ENCODE results near the gene SELP. TPM values are rescaled to one million over a fixed set of nuclear protein-coding genes. Genes with fewer than 3 reads are reported as not detected.

Gene SELP
- total RNA-seq, 1 donor from 2014 or later = not detected

- no peaks in the 10 kb centered on the region for H3K27me3 Mint-ChIP-seq (ENCODE audit: unreplicated experiment)
- no peaks in the 10 kb centered on the region for H3K36me3 Mint-ChIP-seq (ENCODE audit: unreplicated experiment)
- DNase-seq (ENCODE audit: extremely low spot score, unreplicated experiment) = no peak
- H3K4me1 Mint-ChIP-seq (ENCODE audit: unreplicated experiment) = no peaks in the 10 kb centered on the region
- no peak overlapping the region for H3K4me3 Mint-ChIP-seq (ENCODE audit: unreplicated experiment)
- H3K27ac Mint-ChIP-seq (ENCODE audit: unreplicated experiment) = no peak overlapping the region
- no peak for TF ChIP-seq CTCF (IDR thresholded peaks at IDR 0.05)
- peaks cover 23% of the 10 kb centered on the region for H3K9me3 Mint-ChIP-seq (ENCODE audit: unreplicated experiment)
Measured at GRCh38 chr1:169631249-169631648, 1.3 kb upstream of the SELP start.

- Mint-ChIP-seq H3K27me3 (ENCODE audit: unreplicated experiment) (no peaks in the 10 kb centered on the region), H3K36me3 (ENCODE audit: unreplicated experiment) (no peaks in the 10 kb centered on the region), H3K9me3 (ENCODE audit: unreplicated experiment) (no peaks in the 10 kb centered on the region), H3K4me3 (ENCODE audit: unreplicated experiment) (no peak overlapping the region), H3K27ac (ENCODE audit: unreplicated experiment) (no peak overlapping the region), H3K4me1 (ENCODE audit: unreplicated experiment) (no peaks in the 10 kb centered on the region)
- DNase-seq (ENCODE audit: extremely low spot score, unreplicated experiment) = no peak
- no peak for TF ChIP-seq CTCF (IDR thresholded peaks at IDR 0.05)
Measured at GRCh38 chr1:169624912-169625311, 5.0 kb downstream of the SELP start.

- H3K9me3 Mint-ChIP-seq (ENCODE audit: unreplicated experiment) = no peaks in the 10 kb centered on the region
- no peak for TF ChIP-seq CTCF (IDR thresholded peaks at IDR 0.05)
- H3K36me3 Mint-ChIP-seq (ENCODE audit: unreplicated experiment) = no peaks in the 10 kb centered on the region
- no peaks in the 10 kb centered on the region for H3K4me1 Mint-ChIP-seq (ENCODE audit: unreplicated experiment)
- no peak overlapping the region for H3K4me3 Mint-ChIP-seq (ENCODE audit: unreplicated experiment)
- no peak overlapping the region for H3K27ac Mint-ChIP-seq (ENCODE audit: unreplicated experiment)
- no peak for DNase-seq (ENCODE audit: extremely low spot score, unreplicated experiment)
- H3K27me3 Mint-ChIP-seq (ENCODE audit: unreplicated experiment) = no peaks in the 10 kb centered on the region
Measured at GRCh38 chr1:169624122-169624521, 5.8 kb downstream of the SELP start.

GRCh38 chr1:169623132-169623926, 6.6 kb downstream of the SELP start:
- Mint-ChIP-seq H3K4me1 (ENCODE audit: unreplicated experiment) (no peaks in the 10 kb centered on the region), H3K9me3 (ENCODE audit: unreplicated experiment) (no peaks in the 10 kb centered on the region), H3K27me3 (ENCODE audit: unreplicated experiment) (no peaks in the 10 kb centered on the region), H3K36me3 (ENCODE audit: unreplicated experiment) (no peaks in the 10 kb centered on the region), H3K4me3 (ENCODE audit: unreplicated experiment) (no peak overlapping the region), H3K27ac (ENCODE audit: unreplicated experiment) (no peak overlapping the region)
- TF ChIP-seq CTCF (IDR thresholded peaks at IDR 0.05) = no peak
- DNase-seq (ENCODE audit: extremely low spot score, unreplicated experiment) = no peak

GRCh38 chr1:169620565-169620964, 9.4 kb downstream of the SELP start:
- Mint-ChIP-seq H3K36me3 (ENCODE audit: unreplicated experiment) (no peaks in the 10 kb centered on the region), H3K4me1 (ENCODE audit: unreplicated experiment) (no peaks in the 10 kb centered on the region), H3K9me3 (ENCODE audit: unreplicated experiment) (no peaks in the 10 kb centered on the region), H3K27me3 (ENCODE audit: unreplicated experiment) (no peaks in the 10 kb centered on the region), H3K27ac (ENCODE audit: unreplicated experiment) (no peak overlapping the region), H3K4me3 (ENCODE audit: unreplicated experiment) (no peak overlapping the region)
- no peak for TF ChIP-seq CTCF (IDR thresholded peaks at IDR 0.05)
- no peak for DNase-seq (ENCODE audit: extremely low spot score, unreplicated experiment)
